Thyroid gland (tissue), 4 donors: ENCODE measurements around the gene RUNDC1.

Experiments used
- POLR2A ChIP-seq, 2 donors: fragments of 450-650 bp; IDR thresholded peaks; one replicate each; pipeline ENCODE4 v1.6.1; 2017; ENCODE audit warnings: antibody characterized with exemption in 2 of 2, mild to moderate bottlenecking in 2 of 2, moderate library complexity in 1 of 2
- TF ChIP-seq, protein P1 (sequence below), 6 experiments: fragments of 200-600 bp in 3 of 6; fragments of 450-650 bp in 3 of 6; sonication (generic) in 3 of 6; IDR thresholded peaks; one replicate each; pipeline ENCODE4 v1.5.1; 2016 to 2019; ENCODE audit warnings: antibody characterized with exemption in 6 of 6, mild to moderate bottlenecking in 2 of 6, inconsistent platforms in 1 of 6, moderate library complexity in 1 of 6

DNA sequence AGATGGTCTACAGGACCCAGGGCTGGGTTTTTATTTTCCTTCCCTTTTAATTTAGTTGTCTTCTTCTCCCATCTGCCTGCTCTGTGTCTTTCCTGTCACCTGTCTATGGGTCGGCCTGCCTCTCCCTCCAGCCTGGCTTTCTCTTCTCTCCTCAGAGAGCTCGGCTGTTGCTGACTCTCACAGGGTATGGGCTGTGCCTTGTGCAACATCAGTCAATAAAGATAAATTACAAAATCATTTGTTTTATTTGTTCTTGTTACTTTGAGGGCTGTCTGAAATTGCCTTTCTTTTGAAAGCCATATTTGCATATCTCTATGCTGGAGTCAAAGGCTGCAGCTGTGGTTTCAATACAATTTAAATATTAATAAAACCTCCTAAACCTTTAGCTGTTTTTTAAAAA is 60.3 kb downstream of the RUNDC1 start:
- TF ChIP-seq, protein P1, sequence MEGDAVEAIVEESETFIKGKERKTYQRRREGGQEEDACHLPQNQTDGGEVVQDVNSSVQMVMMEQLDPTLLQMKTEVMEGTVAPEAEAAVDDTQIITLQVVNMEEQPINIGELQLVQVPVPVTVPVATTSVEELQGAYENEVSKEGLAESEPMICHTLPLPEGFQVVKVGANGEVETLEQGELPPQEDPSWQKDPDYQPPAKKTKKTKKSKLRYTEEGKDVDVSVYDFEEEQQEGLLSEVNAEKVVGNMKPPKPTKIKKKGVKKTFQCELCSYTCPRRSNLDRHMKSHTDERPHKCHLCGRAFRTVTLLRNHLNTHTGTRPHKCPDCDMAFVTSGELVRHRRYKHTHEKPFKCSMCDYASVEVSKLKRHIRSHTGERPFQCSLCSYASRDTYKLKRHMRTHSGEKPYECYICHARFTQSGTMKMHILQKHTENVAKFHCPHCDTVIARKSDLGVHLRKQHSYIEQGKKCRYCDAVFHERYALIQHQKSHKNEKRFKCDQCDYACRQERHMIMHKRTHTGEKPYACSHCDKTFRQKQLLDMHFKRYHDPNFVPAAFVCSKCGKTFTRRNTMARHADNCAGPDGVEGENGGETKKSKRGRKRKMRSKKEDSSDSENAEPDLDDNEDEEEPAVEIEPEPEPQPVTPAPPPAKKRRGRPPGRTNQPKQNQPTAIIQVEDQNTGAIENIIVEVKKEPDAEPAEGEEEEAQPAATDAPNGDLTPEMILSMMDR (IDR thresholded peaks at IDR 0.05): no peak
- TF ChIP-seq POLR2A (IDR thresholded peaks at IDR 0.05): no peak
